Measurements from ENCODE around the gene ARHGEF16. TPM values are rescaled to one million over a fixed set of nuclear protein-coding genes. Genes with fewer than 3 reads are reported as not detected.

Gene ARHGEF16
- total RNA-seq, 1 donor from 2014 or later: 10.6 TPM

- ATAC-seq (no peak), DNase-seq (peak; percentile 41)
- no peak overlapping the region for H3K27ac ChIP-seq
- H3K4me3 ChIP-seq: no peak overlapping the region
- H3K27me3 ChIP-seq (ENCODE audit: low read depth): no peaks in the 10 kb centered on the region
- no peaks in the 10 kb centered on the region for H3K4me1 ChIP-seq
- intact Hi-C loops (cut with DNase I): no loop called here
- no peaks in the 10 kb centered on the region for H3K36me3 ChIP-seq
- TF ChIP-seq CTCF (IDR thresholded peaks at IDR 0.05): no peak
- H3K9me3 ChIP-seq: no peaks in the 10 kb centered on the region
These were observed 15.6 kb downstream of the ARHGEF16 start for GRCh38 chr1:3469849-3470649.

- ATAC-seq: no peak
- Histone ChIP-seq H3K9me3 (no peaks in the 10 kb centered on the region), H3K4me1 (no peaks in the 10 kb centered on the region), H3K4me3 (no peak overlapping the region), H3K27me3 (ENCODE audit: low read depth) (no peaks in the 10 kb centered on the region), H3K36me3 (no peaks in the 10 kb centered on the region), H3K27ac (no peak overlapping the region)
- intact Hi-C loops (cut with DNase I): no loop called here
- no peak for TF ChIP-seq CTCF (IDR thresholded peaks at IDR 0.05)
- DNase-seq: peak; percentile 37
These were observed 16.3 kb downstream of the ARHGEF16 start for GRCh38 chr1:3470650-3471355.

GRCh38 chr1:3471356-3472087 lies 17.1 kb downstream of the ARHGEF16 start:
- Histone ChIP-seq H3K27me3 (ENCODE audit: low read depth) (no peaks in the 10 kb centered on the region), H3K4me1 (no peaks in the 10 kb centered on the region), H3K4me3 (no peak overlapping the region), H3K36me3 (no peaks in the 10 kb centered on the region), H3K27ac (no peak overlapping the region), H3K9me3 (no peaks in the 10 kb centered on the region)
- ATAC-seq: no peak
- intact Hi-C loops (cut with DNase I): no loop called here
- TF ChIP-seq CTCF (IDR thresholded peaks at IDR 0.05): peak; percentile 29
- peak; percentile 47 for DNase-seq

- Histone ChIP-seq H3K4me1 (no peaks in the 10 kb centered on the region), H3K27me3 (ENCODE audit: low read depth) (no peaks in the 10 kb centered on the region), H3K36me3 (no peaks in the 10 kb centered on the region), H3K27ac (no peak overlapping the region), H3K4me3 (no peak overlapping the region), H3K9me3 (no peaks in the 10 kb centered on the region)
- ATAC-seq: no peak
- DNase-seq: no peak
- TF ChIP-seq CTCF (IDR thresholded peaks at IDR 0.05): no peak
- intact Hi-C loops (cut with DNase I): no loop called here
These were observed 17.8 kb downstream of the ARHGEF16 start for GRCh38 chr1:3472088-3472850.

GRCh38 chr1:3472906-3473305 lies 18.4 kb downstream of the ARHGEF16 start:
- H3K27me3 ChIP-seq (ENCODE audit: low read depth): no peaks in the 10 kb centered on the region
- TF ChIP-seq CTCF (IDR thresholded peaks at IDR 0.05): no peak
- H3K27ac ChIP-seq: no peak overlapping the region
- no peaks in the 10 kb centered on the region for H3K4me1 ChIP-seq
- H3K9me3 ChIP-seq: no peaks in the 10 kb centered on the region
- no peaks in the 10 kb centered on the region for H3K36me3 ChIP-seq
- intact Hi-C loops (cut with DNase I): no loop called here
- ATAC-seq: no peak
- DNase-seq: no peak
- H3K4me3 ChIP-seq: no peak overlapping the region
